HG03520 (cell line): ENCODE measurements around the gene CLCN6.
"Not testable (repeated sequence)": the region's sequence is repeated elsewhere in the genome, so short reads cannot be mapped to it uniquely, and the experiment has no call there.

Experiments used
- ATAC-seq: cut with Tn5 transposase; IDR thresholded peaks from one replicate; pipeline ENCODE4 v1.9.1; 2021; ENCODE audit warnings: mild to moderate bottlenecking, moderate library complexity; ENCODE audit not compliant: unreplicated experiment

Gene CLCN6

GRCh38 chr1:11793819-11794218 lies 12.2 kb upstream of the CLCN6 start:
- no peak for ATAC-seq

- ATAC-seq: no peak
Measured at GRCh38 chr1:11794446-11795237, 11.3 kb upstream of the CLCN6 start.

- no peak for ATAC-seq
Measured at GRCh38 chr1:11795238-11795890, 10.6 kb upstream of the CLCN6 start.

- ATAC-seq: no peak
Measured at GRCh38 chr1:11796036-11796828, 9.8 kb upstream of the CLCN6 start.

- ATAC-seq: no peak
Measured at GRCh38 chr1:11797525-11798216, 8.3 kb upstream of the CLCN6 start.

GRCh38 chr1:11799099-11799498 lies 6.9 kb upstream of the CLCN6 start:
- ATAC-seq: no peak

- ATAC-seq: no peak
Measured at GRCh38 chr1:11799896-11800295, 6.1 kb upstream of the CLCN6 start.

- ATAC-seq: no peak
Measured at GRCh38 chr1:11800391-11800755, 5.6 kb upstream of the CLCN6 start.

- no peak for ATAC-seq
Measured at GRCh38 chr1:11800756-11801433, 5.1 kb upstream of the CLCN6 start.

- ATAC-seq: no peak
Measured at GRCh38 chr1:11802616-11802972, 3.4 kb upstream of the CLCN6 start.

- ATAC-seq: no peak
Measured at GRCh38 chr1:11802973-11803885, 2.8 kb upstream of the CLCN6 start.

GRCh38 chr1:11803924-11804665 lies 1.9 kb upstream of the CLCN6 start:
- ATAC-seq: not testable (repeated sequence)

GRCh38 chr1:11804666-11805421 lies 1.1 kb upstream of the CLCN6 start:
- ATAC-seq: no peak

- ATAC-seq: peak; percentile 29
Measured at GRCh38 chr1:11806307-11806936, 431 bp downstream of the CLCN6 start.

GRCh38 chr1:11807133-11807532 lies 1.1 kb downstream of the CLCN6 start:
- no peak for ATAC-seq

- ATAC-seq: no peak
Measured at GRCh38 chr1:11813021-11813420, 7.0 kb downstream of the CLCN6 start.

- no peak for ATAC-seq
Measured at GRCh38 chr1:11817192-11817591, 11.2 kb downstream of the CLCN6 start.

- ATAC-seq: no peak
Measured at GRCh38 chr1:11822091-11822490, 16.1 kb downstream of the CLCN6 start.
